B cell (primary cell): ENCODE measurements around the gene PPM1J. TPM values are rescaled to one million over a fixed set of nuclear protein-coding genes. Genes with fewer than 3 reads are reported as not detected.
"Not testable (repeated sequence)": the region's sequence is repeated elsewhere in the genome, so short reads cannot be mapped to it uniquely, and the experiment has no call there.

Source experiments
- ATAC-seq: fragments of 200-7000 bp; cut with Tn5 transposase; one replicate; pipeline ENCODE4 v1.10.0; 2021; ENCODE audit warnings: low read depth, mild to moderate bottlenecking, moderate number of reproducible peaks, moderate library complexity
- CTCF ChIA-PET: fragments of 350-600 bp; sonication (Branson Sonifier 250); formaldehyde crosslinking; loops from one replicate; lab custom pipeline; 2021; ENCODE audit warnings: antibody characterized with exemption, inconsistent platforms; lab: Charles Lee
- POLR2A ChIA-PET: fragments of 350-600 bp; sonication (Branson Sonifier 250); formaldehyde crosslinking; loops from one replicate; lab custom pipeline; 2021; ENCODE audit warnings: antibody characterized with exemption; lab: Charles Lee
- DNase-seq: peaks from one replicate; pipeline ENCODE4 v3.0.0; 2013
- H2AFZ ChIP-seq: 2 replicates; pipeline ENCODE4 v1.6.1; 2012; ENCODE audit warnings: mild to moderate bottlenecking, low read depth, low read length; ENCODE audit not compliant: insufficient read depth, poor library complexity, severe bottlenecking
- H3K27ac ChIP-seq, 2 donors: 1 replicate in 1 of 2; 2 replicates in 1 of 2; pipeline ENCODE4 v1.5.1; 2012 to 2013; ENCODE audit warnings: low read length in 2 of 2, mild to moderate bottlenecking in 2 of 2, moderate library complexity in 1 of 2
- H3K27me3 ChIP-seq, 4 experiments: fragments of 200-600 bp in 1 of 4; sonication (generic) in 1 of 4; replicated peaks in 1 of 4; 1 replicate in 2 of 4; 2 replicates in 2 of 4; pipeline versions ENCODE4 v1.6.1 to v1.7.0; 2013 to 2016; ENCODE audit warnings: low read length in 3 of 4, mild to moderate bottlenecking in 2 of 4, mixed read lengths in 1 of 4, moderate library complexity in 1 of 4; ENCODE audit not compliant: insufficient read depth in 4 of 4, control insufficient read depth in 3 of 4; ENCODE audit errors: control extremely low read depth in 1 of 4
- H3K36me3 ChIP-seq, 2 experiments: replicated peaks in 1 of 2; 1 replicate in 1 of 2; 2 replicates in 1 of 2; pipeline versions ENCODE4 v1.6.1 to v1.7.1; 2013; ENCODE audit warnings: low read length in 1 of 2; ENCODE audit not compliant: insufficient read depth in 2 of 2, control insufficient read depth in 1 of 2; ENCODE audit errors: control extremely low read depth in 1 of 2, extremely low read depth in 1 of 2
- H3K4me1 ChIP-seq, 2 donors: fragments of 200-600 bp in 1 of 2; sonication (generic) in 1 of 2; 1 replicate in 1 of 2; 2 replicates in 1 of 2; pipeline versions ENCODE4 v1.5.1 to v1.6.1; 2013 to 2017; ENCODE audit warnings: low read length in 2 of 2; ENCODE audit not compliant: control insufficient read depth in 2 of 2, insufficient read depth in 2 of 2
- H3K4me2 ChIP-seq: replicated peaks from 2 replicates; pipeline ENCODE3; 2012; ENCODE audit warnings: mild to moderate bottlenecking, low read depth, low read length; ENCODE audit not compliant: poor library complexity, severe bottlenecking
- H3K4me3 ChIP-seq, 5 experiments: fragments of 200-600 bp in 1 of 5; sonication (generic) in 1 of 5; 1 replicate in 3 of 5; 2 replicates in 2 of 5; pipeline versions ENCODE4 v1.5.1 to v1.7.0; 2011 to 2016; ENCODE audit warnings: low read length in 4 of 5, mild to moderate bottlenecking in 4 of 5, low read depth in 2 of 5, control low read depth in 1 of 5, moderate library complexity in 1 of 5; ENCODE audit not compliant: insufficient read depth in 1 of 5; ENCODE audit errors: control extremely low read depth in 1 of 5, extremely low read depth in 1 of 5
- H3K79me2 ChIP-seq: fragments of 200-600 bp; sonication (generic); one replicate; pipeline ENCODE4 v1.6.0; 2016; ENCODE audit warnings: low read length; ENCODE audit not compliant: control insufficient read depth, insufficient read depth
- H3K9ac ChIP-seq: fragments of 200-600 bp; sonication (generic); 2 replicates; pipeline ENCODE4 v1.6.1; 2017; ENCODE audit warnings: mild to moderate bottlenecking, low read length, moderate library complexity
- H3K9me3 ChIP-seq, 3 donors: one replicate each; pipeline versions ENCODE4 v1.6.1 to v1.7.1; 2013; ENCODE audit warnings: low read length in 2 of 3; ENCODE audit not compliant: control insufficient read depth in 2 of 3, insufficient read depth in 1 of 3; ENCODE audit errors: control extremely low read depth in 1 of 3
- H4K20me1 ChIP-seq: 2 replicates; pipeline ENCODE4 v1.6.0; 2012; ENCODE audit warnings: mild to moderate bottlenecking, low read length; ENCODE audit not compliant: insufficient read depth, control insufficient read depth, poor library complexity, severe bottlenecking
- H3K27ac Mint-ChIP-seq: one replicate; pipeline ENCODE4 v1.8.0; 2021; ENCODE audit warnings: mixed read lengths
- H3K27me3 Mint-ChIP-seq: one replicate; pipeline ENCODE4 v1.8.0; 2021; ENCODE audit warnings: mixed read lengths
- H3K4me1 Mint-ChIP-seq: one replicate; pipeline ENCODE4 v1.8.0; 2021; ENCODE audit warnings: mixed read lengths
- H3K4me3 Mint-ChIP-seq: one replicate; pipeline ENCODE4 v1.8.0; 2021; ENCODE audit warnings: mixed read lengths
- H3K9me3 Mint-ChIP-seq: one replicate; pipeline ENCODE4 v1.8.0; 2022; ENCODE audit warnings: mixed read lengths; ENCODE audit not compliant: insufficient read depth
- EZH2 ChIP-seq: IDR thresholded peaks from 2 replicates; pipeline ENCODE4 v1.6.1; 2012; ENCODE audit warnings: borderline replicate concordance, low read depth, mild to moderate bottlenecking, moderate library complexity, low read length; ENCODE audit not compliant: insufficient read depth, poor library complexity, severe bottlenecking
- WGBS: methylation state at CpG from one replicate; pipeline ENCODE4 v1.1.5; 2013; ENCODE audit warnings: missing lambda C conversion rate; ENCODE audit not compliant: insufficient coverage; 5-methylcytosine and 5-hydroxymethylcytosine counted together
- intact Hi-C: fragments of 100-400 bp; cut with micrococcal nuclease; formaldehyde crosslinking; loops from one replicate; pipeline ENCODE4 v1.10.0; 2022
- polyA plus RNA-seq: library from polyadenylated mRNA; depleted of rRNA; stranded (reverse); fragments of >200 nt; gene quantifications from 2 replicates; pipeline ENCODE4 v1.2.3, GENCODE V29; 2012
- total RNA-seq, 2 donors: library from RNA; stranded (reverse); fragments of 120-200 nt in 1 of 2; gene quantifications; 1 replicate in 1 of 2; 2 replicates in 1 of 2; pipeline versions ENCODE4 v1.2.3 to v1.2.4, GENCODE V29; 2013 to 2022
- TF ChIP-seq, protein P1 (sequence below): fragments of 200-600 bp; IDR thresholded peaks from one replicate; pipeline ENCODE4 v1.8.0; 2022; ENCODE audit warnings: antibody characterized with exemption, mild to moderate bottlenecking

The PPM1J gene
- total and polyA plus RNA-seq, 2 donors (not counting 1 experiment from before 2014, with no cell fraction given): 2.1 to 7.5 TPM

DNA sequence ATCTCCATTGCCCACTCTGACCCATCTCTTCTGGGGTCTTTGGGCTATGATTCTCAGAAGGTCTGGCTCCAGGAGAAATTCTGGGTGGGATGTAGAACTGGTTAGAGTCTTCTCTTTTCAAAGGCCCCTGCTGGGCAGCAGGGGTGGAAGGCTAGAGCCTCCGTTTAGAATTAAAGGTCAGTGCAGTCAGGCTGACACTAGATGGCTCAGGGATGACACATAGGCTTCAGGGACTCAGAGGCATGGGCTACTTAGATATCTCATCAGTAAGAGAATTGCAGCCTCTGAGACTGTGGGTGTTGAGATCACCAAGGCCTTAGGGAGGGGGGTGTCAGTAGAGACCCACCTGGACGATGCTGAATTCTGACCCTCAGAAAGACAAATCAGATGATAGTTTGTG is 12.6 kb upstream of the PPM1J start:
- peaks cover 0 to 4% (median 2%) of the 10 kb centered on the region in 4 experiments for H3K27me3 ChIP-seq
- H3K9ac ChIP-seq: no peak overlapping the region
- H3K4me1 ChIP-seq: peaks cover 4 to 10% of the 10 kb centered on the region in 2 donors
- no peaks in the 10 kb centered on the region for H3K9me3 ChIP-seq
- no peak overlapping the region for H2AFZ ChIP-seq
- H3K9me3 Mint-ChIP-seq: no peaks in the 10 kb centered on the region
- CTCF ChIA-PET: no interaction called here
- H3K4me1 Mint-ChIP-seq: peaks cover 11% of the 10 kb centered on the region
- TF ChIP-seq, protein P1, sequence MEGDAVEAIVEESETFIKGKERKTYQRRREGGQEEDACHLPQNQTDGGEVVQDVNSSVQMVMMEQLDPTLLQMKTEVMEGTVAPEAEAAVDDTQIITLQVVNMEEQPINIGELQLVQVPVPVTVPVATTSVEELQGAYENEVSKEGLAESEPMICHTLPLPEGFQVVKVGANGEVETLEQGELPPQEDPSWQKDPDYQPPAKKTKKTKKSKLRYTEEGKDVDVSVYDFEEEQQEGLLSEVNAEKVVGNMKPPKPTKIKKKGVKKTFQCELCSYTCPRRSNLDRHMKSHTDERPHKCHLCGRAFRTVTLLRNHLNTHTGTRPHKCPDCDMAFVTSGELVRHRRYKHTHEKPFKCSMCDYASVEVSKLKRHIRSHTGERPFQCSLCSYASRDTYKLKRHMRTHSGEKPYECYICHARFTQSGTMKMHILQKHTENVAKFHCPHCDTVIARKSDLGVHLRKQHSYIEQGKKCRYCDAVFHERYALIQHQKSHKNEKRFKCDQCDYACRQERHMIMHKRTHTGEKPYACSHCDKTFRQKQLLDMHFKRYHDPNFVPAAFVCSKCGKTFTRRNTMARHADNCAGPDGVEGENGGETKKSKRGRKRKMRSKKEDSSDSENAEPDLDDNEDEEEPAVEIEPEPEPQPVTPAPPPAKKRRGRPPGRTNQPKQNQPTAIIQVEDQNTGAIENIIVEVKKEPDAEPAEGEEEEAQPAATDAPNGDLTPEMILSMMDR: no peak
- no peak for TF ChIP-seq EZH2
- H3K27ac Mint-ChIP-seq: no peak overlapping the region
- peaks cover 10% of the 10 kb centered on the region for H3K27me3 Mint-ChIP-seq
- H3K27ac ChIP-seq: no peak overlapping the region
- no peaks in the 10 kb centered on the region for H3K79me2 ChIP-seq
- DNase-seq (no peak), ATAC-seq (no peak)
- intact Hi-C loops: no loop called here
- no peak overlapping the region for H3K4me2 ChIP-seq
- POLR2A ChIA-PET: no interaction called here
- no peaks in the 10 kb centered on the region for H3K36me3 ChIP-seq
- no peak overlapping the region for H3K4me3 ChIP-seq
- H4K20me1 ChIP-seq: no peaks in the 10 kb centered on the region
- no peak overlapping the region for H3K4me3 Mint-ChIP-seq
- WGBS: 60% methylated on average over 1 of the region's 2 CpGs

DNA sequence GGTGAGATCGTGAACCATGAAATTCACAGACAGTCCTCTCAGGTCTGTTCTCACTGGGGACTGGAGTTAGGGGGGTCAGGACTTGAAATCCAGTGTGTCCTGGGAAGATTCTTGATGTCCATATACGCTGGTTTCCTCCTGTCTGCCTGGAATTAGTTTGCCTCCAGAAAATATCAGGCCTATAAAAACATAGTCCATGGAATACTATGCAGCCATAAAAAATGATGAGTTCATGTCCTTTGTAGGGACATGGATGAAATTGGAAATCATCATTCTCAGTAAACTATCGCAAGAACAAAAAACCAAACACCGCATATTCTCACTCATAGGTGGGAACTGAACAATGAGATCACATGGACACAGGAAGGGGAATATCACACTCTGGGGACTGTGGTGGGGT is 9.1 kb upstream of the PPM1J start:
- H4K20me1 ChIP-seq, H3K9me3 ChIP-seq, H3K4me3 ChIP-seq, H3K36me3 ChIP-seq, H3K4me3 Mint-ChIP-seq, DNase-seq, H3K27ac Mint-ChIP-seq, H3K4me1 Mint-ChIP-seq, POLR2A ChIA-PET, intact Hi-C loops, H3K4me2 ChIP-seq, H3K9me3 Mint-ChIP-seq, H3K79me2 ChIP-seq, ATAC-seq, H3K4me1 ChIP-seq, H3K27ac ChIP-seq, H2AFZ ChIP-seq, H3K9ac ChIP-seq: not testable (repeated sequence)
- peaks cover 0 to 17% (median 10%) of the 10 kb centered on the region in 4 experiments for H3K27me3 ChIP-seq
- WGBS: no CpG with 5 or more reads among the region's 4 CpGs
- CTCF ChIA-PET: interaction anchor here (0.9 kb wide), 1 partner anchor 15 kb away, joined by 4 read pairs; no protein-coding TSS in a partner anchor
- peaks cover 30% of the 10 kb centered on the region for H3K27me3 Mint-ChIP-seq
